HL-60/S4 treated with phorbol 12-myristate 13-acetate at 8.2 ng/mL for 4 days and 3 days (cell line): ENCODE data around the gene MRPS18A.

Experiments used
- in situ Hi-C: fragments of 300-500 bp; cut with MboI; formaldehyde crosslinking; loops from 2 replicates; pipeline ENCODE4 v1.15.0; 2022; ENCODE audit warnings: low sequenced_read_pairs

The MRPS18A gene

GRCh38 chr6:43687437-43688347 is at the start of gene MRPS18A:
TSS of gene MRPS18A (minus strand) at chr6:43687791. CDS start at chr6:43687779, 12 bp downstream.
- in situ Hi-C loops: no loop called here

- in situ Hi-C loops: no loop called here
These were observed 49.3 kb upstream of the MRPS18A start for GRCh38 chr6:43736844-43737243.

GRCh38 chr6:43736211-43736786 is 48.7 kb upstream of the MRPS18A start:
- in situ Hi-C loops: no loop called here

- in situ Hi-C loops: no loop called here
These were observed 48.1 kb upstream of the MRPS18A start for GRCh38 chr6:43735642-43736199.

- in situ Hi-C loops: no loop called here
These were observed 46.7 kb upstream of the MRPS18A start for GRCh38 chr6:43734294-43734665.

- in situ Hi-C loops: no loop called here
These were observed 46.1 kb upstream of the MRPS18A start for GRCh38 chr6:43733471-43734293.

- in situ Hi-C loops: no loop called here
These were observed 43.0 kb upstream of the MRPS18A start for GRCh38 chr6:43730634-43731033.

- in situ Hi-C loops: no loop called here
These were observed 41.9 kb upstream of the MRPS18A start for GRCh38 chr6:43729537-43729936.

GRCh38 chr6:43728586-43728985 is 41.0 kb upstream of the MRPS18A start:
- in situ Hi-C loops: no loop called here

- in situ Hi-C loops: no loop called here
These were observed 40.0 kb upstream of the MRPS18A start for GRCh38 chr6:43727634-43728033.

GRCh38 chr6:43725643-43726580 is 38.3 kb upstream of the MRPS18A start:
- in situ Hi-C loops: no loop called here

GRCh38 chr6:43724914-43725642 is 37.5 kb upstream of the MRPS18A start:
- in situ Hi-C loops: no loop called here

GRCh38 chr6:43724354-43724753 is 36.8 kb upstream of the MRPS18A start:
- in situ Hi-C loops: no loop called here

- in situ Hi-C loops: no loop called here
These were observed 36.2 kb upstream of the MRPS18A start for GRCh38 chr6:43723737-43724295.

GRCh38 chr6:43722920-43723545 is 35.4 kb upstream of the MRPS18A start:
- in situ Hi-C loops: no loop called here

GRCh38 chr6:43720999-43721398 is 33.4 kb upstream of the MRPS18A start:
- in situ Hi-C loops: no loop called here

- in situ Hi-C loops: no loop called here
These were observed 31.9 kb upstream of the MRPS18A start for GRCh38 chr6:43719511-43719910.

GRCh38 chr6:43718387-43719105 is 31.0 kb upstream of the MRPS18A start:
- in situ Hi-C loops: no loop called here
